Stimulated activated CD8-positive, alpha-beta memory T cell treated with anti-CD3 and anti-CD28 coated beads, Interleukin-15, amount 100 ng/mL, for 1 hour (primary cell): ENCODE results near the gene TTC4.

Experiments used
- DNase-seq: peaks from one replicate; pipeline ENCODE4 v3.0.0-alpha.2; 2020; ENCODE audit warnings: low read depth

TTC4 gene

DNA sequence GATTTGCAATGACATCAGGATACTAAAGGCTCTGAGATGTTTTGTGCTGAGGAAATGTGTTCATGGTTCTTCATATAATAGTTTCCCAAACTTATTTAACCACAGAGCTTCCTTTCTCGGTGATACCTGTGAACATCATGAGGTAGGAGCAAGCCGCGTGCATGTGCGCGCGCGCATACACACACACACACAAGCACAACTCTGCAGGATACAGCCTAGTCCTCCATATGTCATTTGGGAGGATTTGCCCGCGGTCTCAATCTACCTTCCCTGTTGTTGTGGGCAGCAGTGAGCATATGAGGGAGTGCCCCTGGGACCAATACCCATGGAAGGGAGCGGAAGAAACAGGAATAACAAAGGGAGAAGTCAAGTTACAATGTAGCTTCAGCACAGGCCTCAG, 12.2 kb upstream of the TTC4 start:
- no peak for DNase-seq

DNA sequence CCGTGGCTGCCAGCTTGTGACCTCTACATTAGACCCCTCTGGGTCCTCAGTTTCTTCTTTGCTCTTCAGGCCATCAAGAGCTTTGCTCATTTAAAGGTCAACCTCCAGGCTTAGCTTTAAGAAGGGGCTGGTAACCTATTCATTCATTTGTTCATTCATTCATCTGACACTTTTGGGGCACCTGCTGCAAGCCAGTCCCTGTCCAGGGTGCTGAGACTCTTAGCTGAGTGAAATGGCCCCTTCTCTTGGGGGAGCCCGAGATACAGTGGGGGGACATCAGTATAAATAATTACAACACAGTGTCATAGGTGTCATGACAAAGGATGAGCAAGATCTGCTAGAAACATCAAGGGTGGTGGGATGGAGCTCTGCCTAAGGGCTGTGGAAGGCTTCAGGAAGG, 10.5 kb upstream of the TTC4 start:
- no peak for DNase-seq

DNA sequence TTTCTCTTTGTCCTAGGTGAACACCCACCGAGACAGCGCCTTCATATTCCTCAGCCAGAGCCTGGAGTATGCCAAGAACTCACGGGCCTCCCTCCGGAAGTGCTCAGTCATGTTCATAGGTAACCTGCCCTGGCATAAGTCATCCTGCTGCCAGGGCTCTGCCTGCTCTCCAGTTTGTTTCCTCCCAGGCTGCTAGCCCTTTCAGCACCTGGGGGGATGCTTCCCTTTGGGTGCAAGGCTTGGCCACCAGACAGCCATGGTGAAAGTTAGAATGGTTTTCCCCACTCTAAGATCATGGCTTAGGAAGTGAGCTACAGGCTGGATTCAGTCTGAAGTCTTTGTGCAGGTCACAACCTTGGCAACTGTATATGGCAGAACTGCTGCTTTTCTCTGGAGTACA, 9.2 kb upstream of the TTC4 start:
- no peak for DNase-seq

DNA sequence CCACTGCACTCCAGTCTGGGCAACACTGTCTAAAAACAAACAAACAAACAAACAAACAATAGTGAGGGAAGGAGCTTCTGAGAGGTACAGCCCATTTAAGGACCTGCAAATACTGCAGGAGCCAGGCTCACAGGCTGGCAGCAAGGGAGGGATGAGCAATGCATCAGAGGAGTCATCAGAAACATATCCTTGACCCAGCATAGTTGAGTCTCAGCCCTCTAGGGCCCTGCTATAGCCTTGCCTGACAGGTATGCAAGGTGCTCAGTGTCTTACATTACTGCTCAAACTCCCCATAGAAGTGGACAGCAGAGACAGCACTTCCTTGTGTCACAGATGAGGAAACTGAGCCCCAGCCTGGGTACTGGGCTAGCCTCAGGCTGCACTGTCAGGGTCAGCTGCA, 7.3 kb upstream of the TTC4 start:
- no peak for DNase-seq

DNA sequence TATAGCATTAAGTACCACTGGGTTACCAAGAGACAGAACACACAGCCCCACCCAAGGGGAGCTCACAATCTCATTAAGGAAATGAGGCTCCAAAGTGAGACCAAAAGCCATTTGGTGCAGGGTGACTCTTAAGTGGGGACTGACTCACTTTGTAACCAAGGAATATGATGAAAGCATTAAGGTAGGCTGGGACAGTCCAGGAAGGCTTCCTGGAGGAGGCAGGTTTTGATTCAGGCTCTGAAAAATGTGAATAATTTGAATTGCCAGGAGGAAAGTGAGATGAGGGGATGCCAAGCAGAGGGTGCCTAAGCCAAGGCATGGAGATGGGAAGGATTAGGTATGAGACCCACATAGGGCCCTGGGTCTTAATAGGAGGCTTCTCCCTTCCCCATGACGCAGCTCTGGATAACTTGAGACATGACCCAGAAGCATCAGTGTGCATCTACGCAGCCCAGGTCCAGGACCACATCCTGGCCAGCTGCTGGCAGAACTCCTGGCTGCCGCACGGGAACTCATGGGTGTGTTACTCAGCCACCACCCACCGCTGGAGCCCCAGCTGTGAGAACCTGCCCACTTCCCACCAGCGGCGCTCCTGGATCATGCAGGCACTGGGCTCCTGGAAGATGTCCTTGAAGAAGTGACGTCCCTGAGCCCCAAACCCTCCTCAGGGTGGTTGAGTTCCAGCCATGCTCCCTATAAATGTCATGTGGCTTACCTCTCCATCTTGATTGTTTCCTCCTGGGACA, 5.9 kb upstream of the TTC4 start:
- no peak for DNase-seq

DNA sequence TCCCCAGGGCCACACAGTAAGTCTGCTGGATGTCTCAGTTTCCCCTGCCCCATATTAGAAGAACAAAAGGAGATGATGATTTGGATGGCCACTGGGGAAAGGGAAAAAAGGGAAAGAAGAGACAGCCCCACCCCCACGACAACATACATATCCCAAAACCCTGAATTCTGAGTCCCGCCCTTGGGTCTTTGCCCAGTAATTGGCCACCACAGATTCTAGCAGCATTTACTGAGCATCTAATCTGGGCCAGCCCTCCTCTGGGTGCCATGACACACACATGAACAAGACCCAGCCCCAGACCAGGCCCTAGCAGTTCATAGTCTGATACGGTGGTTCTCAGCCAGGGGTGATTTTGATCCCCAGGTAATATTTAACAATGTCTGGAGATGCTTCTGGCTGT, 5.2 kb upstream of the TTC4 start:
- DNase-seq: no peak

DNA sequence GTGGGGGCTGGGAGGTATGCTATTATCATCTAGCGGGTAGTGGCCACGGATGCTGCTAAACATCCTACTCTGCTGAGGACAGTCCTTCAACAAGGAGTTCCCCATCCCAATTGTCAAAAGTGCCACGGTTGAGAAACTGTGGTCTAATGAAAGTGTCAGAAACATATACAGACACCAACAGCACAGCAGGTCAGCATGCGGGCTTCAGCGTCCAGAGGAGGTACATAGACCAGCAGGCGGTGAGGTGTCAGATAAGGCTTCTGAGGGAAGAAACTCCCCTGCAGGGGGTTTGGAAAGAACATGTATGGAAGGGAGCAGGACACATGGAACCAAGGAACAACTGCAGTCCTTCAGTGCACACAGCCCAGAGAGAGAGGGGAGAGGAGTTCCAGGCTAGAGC, 4.8 kb upstream of the TTC4 start:
- DNase-seq: no peak

DNA sequence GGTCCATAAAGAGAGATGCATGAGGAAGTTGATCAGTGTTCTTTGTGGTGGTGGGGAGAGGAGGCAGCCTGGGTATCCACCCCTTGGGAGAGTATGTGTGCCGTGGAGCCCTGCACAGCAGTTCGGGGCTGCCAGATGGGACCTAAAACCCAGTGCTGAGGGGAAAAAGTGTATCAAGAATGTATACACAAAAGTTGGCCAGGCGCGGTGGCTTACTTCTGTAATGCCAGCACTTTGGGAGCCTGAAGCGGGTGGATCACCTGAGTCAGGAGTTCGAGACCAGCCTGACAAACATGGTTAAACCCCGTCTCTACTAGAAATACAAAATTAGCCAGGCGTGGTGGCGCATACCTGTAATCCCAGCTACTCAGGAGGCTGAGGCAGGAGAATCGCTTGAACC, 4.1 kb upstream of the TTC4 start:
- DNase-seq: no peak

DNA sequence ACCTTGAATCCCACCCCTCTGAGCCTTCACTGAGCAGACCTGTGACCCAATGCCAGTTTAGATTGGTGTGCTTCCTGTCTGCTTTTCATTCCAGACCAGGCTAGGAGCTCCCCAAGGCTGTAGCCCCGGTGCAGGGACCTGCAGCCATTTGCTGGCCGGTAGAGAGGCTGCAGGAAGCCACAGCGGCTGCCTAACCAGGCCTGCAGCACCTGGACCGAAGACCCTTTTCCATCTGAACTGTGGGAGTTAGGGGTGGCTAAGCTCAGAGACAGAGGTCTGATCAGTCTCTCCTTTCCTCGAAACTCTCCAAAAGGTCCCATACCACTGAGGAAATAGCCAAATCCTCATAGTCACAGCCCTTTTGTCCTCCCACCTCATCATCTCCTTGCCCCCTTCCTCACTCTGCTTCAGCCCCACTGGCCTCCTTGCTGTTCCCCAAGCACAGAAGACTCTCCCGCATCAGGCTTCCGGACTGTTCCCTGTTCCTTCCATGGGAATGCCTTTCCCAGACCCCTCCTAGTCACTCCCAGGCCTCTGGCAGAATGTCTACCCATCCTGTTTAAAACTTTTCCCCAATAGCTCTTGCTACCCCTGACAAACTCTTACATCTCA, 674 bp upstream of the TTC4 start:
- no peak for DNase-seq

DNA sequence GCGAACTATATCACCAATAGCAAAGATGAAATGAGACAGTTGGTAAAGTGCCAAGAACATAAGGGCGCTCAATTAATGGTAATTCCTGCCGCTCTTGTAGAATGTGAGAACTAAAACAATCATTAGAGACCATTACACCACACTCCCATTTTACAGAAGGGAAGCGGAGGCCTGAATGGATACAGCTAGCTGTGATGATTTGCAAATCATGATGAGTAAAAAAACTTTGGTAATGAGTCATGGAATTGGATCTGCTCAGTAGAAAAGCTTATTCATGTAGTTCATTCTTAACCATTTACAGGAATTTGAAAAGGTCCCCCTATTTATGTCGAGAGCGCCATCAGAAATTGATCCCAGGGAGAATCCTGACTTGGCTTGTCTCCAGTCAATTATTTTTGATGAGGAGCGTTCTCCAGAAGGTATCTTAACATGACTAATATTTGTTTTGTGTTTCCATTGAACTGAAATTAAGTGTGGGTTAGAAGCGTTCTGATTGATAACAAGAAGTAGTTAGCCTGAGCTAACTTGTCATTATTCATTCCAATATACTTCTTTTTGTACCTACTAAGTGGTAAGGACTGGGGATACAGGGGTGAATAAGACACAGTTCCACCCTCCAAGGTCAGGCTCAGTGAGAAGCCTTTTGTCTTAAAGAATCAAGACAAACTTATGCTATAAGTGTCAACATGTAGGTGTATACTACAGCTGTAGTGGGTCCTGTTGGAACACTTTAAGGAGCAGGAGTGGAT, 812 bp downstream of the TTC4 start:
- no peak for DNase-seq

DNA sequence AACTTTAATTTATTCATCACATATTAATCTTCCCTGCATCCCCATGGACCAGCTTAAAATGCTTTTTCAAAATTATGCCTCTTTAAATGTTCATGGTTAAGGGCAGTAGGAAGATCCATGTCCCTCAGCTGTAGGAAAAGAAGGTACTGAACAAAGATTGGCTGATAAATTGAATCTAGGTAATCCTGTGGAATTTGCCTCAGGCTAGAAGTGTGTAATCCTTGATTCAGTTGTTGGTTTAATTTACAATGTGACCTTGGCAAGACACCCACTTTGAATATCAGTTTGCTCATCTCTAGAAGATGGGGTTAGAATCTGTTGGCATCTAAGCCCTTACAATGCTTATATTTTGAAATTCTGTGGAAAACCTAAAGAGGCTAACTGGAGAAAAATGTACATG, 6.1 kb downstream of the TTC4 start:
- no peak for DNase-seq

DNA sequence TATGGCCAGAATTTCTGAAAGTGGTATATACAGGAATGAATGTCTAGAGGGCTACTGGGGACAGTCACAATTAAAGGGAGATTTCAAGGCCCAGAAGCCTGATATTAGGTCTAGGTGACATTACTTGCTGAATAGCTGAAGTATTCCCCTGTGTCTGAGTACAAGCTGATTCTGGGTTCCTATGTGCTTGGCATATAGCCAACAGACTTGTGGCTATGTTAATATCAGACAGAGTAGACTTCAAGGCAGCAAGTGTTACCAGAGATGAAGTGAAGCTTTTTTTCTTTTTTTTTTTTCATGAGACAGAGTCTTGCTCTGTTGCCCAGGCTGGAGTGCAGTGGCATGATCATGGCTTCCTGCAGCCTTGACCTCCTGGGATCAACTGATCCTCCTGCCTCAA, 8.3 kb downstream of the TTC4 start:
- no peak for DNase-seq

DNA sequence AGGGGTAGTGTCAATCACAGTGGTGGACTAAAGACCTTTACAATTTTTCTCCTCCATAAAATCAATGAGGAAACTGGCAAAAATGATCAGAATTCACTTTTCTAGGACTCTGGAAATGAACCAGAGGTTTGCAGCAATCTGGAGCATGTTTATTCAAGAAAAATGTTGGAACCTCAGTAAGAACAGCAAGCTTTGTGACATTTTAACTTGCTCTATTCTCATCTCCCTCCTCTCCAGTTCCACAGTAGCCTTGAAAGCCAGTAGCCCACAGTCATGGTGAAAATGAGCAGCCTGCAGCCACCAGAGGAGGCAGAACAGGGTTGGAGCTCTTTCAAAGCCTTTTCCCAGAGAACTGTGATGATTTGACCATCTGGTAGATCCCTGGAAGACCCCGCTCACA, 9.1 kb downstream of the TTC4 start:
- no peak for DNase-seq

DNA sequence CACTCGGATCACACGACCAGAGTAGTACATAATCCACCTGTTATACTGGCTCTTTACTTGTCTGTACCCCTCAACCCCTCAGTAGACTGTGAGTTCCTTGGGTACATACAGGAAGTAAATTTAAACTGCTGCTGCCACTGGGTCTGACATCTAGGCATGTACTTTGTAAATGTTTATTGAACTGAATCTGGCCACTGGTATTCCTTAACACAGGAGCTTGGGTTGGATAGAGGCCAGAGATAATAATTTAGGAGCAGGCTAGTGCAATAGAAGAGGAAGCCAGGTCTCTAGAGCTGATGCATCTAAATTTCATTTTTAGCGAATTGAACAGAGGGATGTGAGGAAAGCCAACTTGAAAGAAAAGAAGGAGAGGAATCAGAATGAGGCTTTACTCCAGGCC, 12.4 kb downstream of the TTC4 start:
- DNase-seq: no peak

DNA sequence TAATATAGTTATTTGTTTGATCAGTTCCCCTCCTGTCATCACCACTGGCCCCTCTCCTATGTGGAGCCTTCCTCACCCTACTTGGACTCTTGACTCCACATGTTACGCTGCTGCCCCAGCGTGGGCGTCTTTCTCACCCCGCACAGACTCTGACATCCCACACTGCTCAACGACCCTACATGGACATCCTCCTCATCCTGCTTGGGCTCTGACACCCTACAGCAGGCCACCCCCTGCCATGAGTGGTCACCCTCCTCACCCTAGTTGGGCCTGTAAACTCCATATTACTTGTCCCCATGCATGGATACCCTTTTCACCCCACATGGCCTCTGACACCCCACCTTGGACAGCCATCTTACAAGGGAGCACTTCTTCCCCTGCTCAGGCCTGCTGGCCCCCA, 21.0 kb downstream of the TTC4 start:
- DNase-seq: no peak

DNA sequence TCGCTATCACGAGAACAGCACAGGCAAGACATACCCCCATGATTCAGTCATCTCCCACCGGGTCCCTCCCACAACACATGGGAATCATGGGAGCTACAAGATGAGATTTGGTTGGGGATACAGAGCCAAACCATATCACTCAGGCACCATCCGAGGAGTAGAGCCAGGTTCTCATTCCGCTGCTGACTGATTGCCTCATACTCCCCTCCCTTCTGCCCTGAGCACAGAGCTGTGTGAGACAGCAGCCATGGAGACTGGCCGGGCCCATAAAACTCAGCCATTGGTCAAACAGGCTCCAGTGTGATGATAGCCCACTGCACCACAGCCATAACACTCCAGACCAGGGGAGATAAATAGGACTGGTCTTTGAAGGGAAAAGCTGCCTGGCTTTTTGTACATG, 22.6 kb downstream of the TTC4 start:
- no peak for DNase-seq

DNA sequence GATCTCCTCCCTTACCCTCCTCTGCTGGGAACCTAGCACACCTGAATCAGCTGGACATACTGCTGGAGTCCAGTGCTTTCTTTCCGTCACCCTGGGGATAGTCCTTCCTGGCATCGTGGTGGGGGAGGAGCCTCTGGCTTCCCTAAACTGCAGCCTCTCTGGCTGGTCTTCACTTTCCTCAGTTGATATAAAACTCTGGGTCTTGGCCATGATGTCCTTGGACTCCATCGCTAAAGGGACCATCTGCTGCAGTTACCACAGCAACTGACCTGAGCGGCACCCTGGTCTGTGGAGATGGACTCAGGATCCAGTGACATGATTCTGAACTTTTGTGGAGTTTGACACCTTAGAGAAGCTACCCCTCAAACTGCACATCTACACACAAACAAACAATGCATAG, 25.9 kb downstream of the TTC4 start:
- no peak for DNase-seq

DNA sequence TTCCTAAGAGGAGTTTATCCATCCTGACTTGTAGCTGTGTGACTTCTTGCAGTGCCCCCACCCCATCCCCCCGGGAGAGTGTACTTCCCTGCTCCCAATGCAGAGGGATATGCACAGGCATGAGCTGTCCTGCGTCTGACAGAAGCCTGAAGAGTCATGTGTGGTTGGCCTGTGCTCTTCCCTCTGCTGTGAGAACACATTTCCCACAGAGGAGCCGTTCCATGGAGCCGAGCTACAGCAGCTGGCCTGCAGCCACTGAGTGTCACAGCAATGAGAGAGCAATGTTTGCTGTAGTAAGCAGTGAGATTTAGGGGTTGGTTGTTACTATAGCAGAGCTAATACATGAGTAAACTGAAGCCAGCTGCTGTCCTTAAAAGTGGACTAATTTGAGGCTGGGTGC, 26.6 kb downstream of the TTC4 start:
- DNase-seq: no peak

DNA sequence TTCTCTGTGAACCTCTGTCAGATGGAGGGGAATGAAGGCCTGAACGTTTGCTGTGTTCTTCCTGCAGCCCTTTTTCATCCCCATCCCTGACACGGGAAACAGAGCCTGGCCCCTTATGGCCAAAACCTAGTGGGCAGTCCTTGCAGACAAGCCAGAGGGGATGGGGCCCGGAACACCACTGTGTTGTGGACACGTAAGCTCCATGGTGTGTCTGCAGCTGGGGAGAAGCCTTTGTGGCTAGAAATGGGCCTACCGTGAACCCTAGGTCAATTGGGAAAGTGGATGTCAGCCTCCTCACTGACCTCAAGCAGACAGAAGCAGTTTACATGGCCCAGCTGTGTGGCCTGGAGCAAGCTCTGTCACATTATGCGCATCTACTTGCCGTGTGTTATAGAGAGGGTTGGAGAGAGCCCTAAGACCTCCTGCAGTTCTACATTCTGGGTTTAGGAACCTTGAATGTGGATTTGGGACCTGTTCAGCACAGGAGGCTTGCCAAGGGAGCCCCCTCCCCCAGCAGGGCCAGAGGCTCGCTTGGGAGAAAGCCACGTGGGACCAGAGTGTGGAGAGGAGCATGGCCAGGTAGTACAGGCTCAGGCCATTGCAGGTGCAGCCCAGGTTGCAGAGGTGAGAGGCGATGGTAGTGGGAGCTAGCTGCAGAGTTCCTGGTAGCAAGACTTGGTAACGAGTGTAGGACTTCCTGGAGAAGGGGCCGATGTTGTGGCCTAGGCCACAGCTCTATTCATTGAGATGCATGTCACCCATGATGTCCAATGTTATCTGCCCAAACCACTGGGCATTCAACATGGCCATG, 28.0 kb downstream of the TTC4 start:
- DNase-seq: no peak

DNA sequence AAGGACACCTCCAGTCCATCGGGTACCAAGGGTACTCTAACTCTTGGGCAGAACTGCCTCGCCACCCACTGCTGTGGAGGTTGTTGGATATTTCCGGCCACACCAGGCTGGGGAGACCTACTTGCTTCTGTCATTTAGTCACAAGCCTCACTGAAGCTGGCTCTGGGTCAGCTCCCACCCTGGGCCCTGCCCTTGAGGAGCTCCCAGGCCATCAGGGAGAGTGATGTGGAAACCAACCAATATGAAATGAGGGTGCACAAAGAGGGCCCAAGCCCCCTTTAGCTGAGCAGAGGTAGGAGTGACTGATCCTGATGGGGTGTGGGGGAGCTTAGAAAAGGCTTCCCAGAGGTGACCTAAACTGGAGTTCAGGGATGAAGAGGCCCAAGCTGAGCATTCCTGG, 29.0 kb downstream of the TTC4 start:
- DNase-seq: no peak

DNA sequence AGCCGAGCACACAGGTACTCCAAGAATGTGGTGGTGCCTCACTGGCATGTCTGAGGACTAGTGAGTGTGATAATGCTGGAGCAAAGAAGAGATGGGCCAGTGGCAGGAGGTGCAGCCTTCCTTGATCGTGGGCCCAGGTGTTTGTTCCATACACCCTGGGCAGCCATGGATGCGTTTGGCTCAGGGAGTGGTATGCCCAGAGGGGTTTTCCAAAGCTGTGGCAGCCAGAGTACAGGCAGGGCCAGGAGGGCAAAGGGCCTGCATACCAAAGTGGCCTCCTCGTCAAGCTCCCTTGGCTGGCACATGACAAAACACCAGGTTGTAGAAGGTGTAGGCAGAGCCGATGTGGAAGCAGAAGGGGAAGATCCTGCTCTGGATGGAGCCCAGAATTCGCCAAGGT, 29.6 kb downstream of the TTC4 start:
- DNase-seq: no peak

DNA sequence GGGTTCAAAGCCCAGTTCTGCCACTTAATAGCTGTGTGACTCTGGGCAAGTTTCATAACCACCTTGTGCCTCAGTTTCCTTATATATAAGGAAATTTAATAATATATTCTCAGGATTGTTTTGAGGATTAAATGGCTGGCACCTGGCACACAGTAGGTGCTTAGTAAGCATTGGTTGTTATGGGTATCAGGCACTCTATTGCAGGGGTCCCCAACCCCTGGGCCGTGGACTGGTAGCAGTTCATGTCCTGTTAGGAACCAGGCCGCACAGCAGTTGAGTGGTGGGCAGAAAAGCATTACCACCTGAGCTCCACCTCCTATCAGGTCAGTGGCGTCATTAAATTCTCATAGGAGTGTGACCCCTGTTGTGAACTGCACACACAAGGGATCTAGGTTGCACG, 30.2 kb downstream of the TTC4 start:
- DNase-seq: no peak
